Stimulated activated CD4-positive, alpha-beta T cell treated with anti-CD3 and anti-CD28 coated beads, Interleukin-15, amount 100 ng/mL, for 1 hour (primary cell): ENCODE data around the gene SLC5A2.
"Not testable (repeated sequence)": the region's sequence is repeated elsewhere in the genome, so short reads cannot be mapped to it uniquely, and the experiment has no call there.

Experiments used
- DNase-seq, 2 donors: peaks; one replicate each; pipeline ENCODE4 v3.0.0-alpha.2; 2020; ENCODE audit warnings: low read depth in 1 of 2, low spot score in 1 of 2

Gene SLC5A2

DNA sequence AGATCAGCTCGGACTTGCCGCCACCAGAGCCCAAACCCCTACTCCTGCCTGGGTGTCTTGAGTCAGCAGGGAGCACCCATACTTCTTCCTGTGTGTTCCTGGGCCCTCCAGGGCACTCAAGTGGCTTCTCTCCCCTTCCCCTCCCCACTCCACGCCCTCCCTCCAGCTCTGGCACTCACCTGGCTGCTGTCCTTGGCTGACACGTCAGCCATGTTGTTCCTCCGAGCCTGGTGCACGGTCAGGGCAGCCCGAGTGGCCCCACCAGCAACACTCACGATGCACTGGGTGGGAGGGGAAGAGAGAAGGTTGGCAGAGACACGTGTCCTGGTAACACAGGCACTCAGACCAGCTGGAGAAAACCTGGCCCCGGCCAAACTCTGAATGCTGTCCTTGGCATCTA, 13.7 kb downstream of the SLC5A2 start:
- DNase-seq = no peak

DNA sequence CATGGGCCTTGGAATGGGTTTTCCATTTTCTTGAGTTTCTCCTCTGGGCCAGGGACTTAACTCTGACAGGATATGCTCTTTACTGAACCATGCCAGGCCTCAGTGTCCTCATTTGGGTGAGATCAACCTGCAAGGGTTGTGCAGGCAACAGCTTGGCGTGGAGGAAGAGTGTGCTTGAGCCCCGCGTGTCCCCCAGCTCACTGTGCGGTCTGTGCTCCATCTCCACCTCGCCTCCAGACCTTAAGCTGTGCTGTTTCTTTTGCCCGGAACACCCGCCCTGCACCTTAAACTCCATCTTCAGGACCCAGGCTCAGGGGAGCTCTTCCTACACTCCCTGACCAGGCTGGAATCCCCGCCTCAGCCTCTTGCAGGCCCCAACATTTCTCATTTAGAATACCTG, 15.6 kb downstream of the SLC5A2 start:
- DNase-seq = no peak

DNA sequence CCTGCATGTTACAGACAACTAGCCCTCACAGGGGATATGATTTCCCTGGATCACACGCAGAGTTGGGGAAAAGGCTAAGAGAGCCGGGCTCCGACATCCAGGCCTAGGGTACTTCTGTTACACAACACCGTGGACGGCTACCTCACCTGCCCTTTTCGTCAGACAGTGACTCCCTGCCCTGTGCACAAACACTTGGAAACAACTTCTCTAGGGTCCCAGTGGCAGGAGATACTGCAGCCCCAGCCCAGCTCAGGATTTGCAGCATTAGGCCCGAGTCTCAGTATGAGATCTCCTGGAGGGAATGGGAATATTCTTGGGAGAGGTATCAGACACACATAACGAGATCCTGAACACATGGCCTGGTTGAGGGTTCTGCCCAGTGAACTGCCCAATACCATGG, 17.0 kb downstream of the SLC5A2 start:
- no peak for DNase-seq

DNA sequence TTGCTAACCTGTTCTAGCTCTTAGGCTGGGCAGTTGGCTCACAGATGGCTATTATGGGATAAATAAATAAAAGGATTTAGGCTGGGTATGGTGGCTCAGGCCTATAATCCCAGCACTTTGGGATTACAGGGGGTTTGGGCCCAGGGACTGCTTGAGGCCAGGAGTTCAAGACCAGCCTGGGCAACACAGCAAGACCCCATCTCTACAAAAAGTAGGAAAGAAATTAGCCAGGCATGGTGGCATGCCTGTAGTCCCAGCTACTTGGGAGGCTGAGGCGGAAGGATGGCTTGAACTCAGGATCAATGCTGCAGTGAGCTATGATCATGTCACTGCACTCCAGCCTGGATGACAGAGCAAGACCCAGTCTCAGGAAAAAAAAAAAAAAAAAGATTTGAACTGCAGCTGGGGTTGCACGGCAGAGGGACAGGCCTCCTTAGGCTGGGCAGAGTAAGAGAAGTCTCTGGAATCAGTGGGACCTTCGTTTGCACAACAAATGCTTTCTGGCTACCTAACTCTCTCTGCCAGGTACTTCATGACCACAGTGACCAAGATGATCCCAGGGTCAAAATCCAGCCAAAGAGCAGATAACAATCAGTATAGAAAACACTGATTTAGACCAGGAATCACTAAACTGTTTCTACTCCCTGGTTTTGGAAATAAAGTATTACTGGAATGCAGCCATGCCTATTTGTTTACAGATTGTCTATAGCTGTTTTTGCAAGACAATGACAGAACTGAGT, 18.5 kb downstream of the SLC5A2 start:
- DNase-seq = no peak

DNA sequence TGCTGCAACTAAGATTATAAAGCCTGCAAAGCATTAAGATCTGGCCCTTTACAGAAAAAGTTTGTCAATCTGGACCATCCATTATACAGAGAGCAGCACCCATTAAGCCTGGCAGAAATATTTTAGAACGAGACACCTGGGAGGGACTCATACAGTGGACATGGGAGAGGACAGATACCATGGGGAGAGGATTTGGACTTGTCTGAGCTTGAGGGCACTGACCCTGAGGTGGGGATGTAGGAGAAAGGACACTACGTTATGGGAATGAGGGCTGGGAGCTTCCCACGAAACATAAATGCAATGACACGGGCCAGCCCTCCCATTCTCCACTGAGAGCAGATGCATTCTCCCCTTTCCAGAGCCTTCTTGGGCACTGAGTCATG, 19.0 kb downstream of the SLC5A2 start:
- no peak for DNase-seq

DNA sequence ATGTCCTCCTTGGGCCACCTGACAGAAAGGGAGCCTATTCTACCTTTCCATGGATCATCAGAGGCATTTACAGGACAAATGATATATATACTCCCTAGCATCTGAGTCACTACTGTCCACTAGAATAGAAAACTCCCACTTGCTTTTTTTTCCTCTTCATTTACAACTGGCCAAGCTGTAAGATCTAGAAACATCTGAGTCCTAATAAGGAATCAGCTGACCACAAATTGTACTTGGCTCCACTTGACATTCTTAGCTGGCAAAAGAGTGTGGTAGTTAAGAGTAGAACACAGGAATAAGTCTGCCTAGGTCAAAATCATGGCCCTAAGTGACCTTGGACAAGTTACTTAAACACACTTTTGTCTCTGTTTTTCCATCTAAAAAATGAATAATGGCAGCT, 20.1 kb downstream of the SLC5A2 start:
- no peak for DNase-seq

DNA sequence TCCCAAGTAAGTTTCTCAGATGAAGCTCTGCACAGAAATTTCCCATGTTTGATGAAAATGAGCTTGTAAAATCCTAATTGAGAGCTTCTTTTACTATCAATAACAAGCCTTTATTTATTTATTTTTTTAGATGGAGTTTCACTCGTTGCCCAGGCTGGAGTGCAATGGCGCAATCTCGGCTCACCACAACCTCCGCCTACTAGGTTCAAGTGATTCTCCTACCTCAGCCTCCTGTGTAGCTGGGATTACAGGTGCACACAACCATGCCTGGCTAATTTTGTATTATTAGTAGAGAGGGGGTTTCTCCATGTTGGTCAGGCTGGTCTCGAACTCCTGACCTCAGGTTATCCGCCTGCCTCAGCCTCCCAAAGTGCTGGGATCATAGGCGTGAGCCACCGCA, 20.6 kb downstream of the SLC5A2 start:
- not testable (repeated sequence) for DNase-seq

DNA sequence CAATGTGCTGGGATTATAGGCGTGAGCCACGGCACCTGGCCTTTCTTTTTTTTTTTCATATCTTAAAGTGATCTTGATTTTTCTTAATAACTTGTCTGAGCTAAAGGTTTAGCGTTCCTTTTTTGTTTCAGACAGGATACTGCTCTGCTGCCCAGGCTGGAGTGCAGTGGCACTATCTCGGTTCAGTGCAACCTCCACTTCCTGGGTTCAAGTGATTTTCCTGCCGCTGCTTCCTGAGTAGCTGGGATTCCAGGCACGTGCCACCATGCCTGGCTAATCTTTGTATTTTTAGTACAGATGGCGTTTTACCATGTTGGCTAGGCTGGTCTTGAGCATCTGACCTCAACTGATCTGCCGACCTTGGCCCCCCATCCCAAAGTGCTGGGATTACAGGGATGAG, 21.2 kb downstream of the SLC5A2 start:
- no peak for DNase-seq

DNA sequence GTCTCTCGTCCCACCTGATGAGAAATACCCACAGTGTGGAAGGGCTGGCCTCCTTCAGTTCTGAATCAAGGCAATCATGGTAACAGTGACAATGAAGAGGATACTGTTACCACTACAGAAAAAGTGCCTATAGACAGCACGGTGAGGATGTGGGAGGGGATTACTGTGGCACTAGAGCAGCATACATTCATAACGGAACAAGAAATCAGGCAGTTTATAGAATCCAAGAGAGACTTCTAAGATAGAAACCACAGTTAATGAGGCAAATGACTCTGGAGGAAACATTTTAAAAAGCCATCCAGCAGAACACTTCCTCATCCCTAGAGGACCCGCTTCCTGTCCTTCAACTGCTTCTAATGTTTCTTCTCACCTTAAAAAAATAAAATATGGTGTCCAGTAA, 22.6 kb downstream of the SLC5A2 start:
- no peak for DNase-seq

DNA sequence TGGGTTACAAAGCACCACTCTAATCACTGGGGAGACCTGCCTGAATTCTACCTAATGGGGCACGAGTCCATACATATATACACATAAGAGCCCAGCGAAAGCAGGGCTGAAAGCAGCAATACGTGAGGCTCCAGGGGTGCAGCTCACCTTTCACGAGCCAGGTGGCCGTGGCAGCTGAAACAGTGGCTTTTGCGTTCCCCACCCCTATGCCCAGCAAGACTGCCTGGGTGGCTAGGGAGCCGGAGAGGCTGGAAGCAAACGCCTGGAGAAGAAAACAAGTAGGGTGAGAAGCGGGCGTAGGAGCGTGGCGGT, 24.6 kb downstream of the SLC5A2 start:
- DNase-seq = no peak

DNA sequence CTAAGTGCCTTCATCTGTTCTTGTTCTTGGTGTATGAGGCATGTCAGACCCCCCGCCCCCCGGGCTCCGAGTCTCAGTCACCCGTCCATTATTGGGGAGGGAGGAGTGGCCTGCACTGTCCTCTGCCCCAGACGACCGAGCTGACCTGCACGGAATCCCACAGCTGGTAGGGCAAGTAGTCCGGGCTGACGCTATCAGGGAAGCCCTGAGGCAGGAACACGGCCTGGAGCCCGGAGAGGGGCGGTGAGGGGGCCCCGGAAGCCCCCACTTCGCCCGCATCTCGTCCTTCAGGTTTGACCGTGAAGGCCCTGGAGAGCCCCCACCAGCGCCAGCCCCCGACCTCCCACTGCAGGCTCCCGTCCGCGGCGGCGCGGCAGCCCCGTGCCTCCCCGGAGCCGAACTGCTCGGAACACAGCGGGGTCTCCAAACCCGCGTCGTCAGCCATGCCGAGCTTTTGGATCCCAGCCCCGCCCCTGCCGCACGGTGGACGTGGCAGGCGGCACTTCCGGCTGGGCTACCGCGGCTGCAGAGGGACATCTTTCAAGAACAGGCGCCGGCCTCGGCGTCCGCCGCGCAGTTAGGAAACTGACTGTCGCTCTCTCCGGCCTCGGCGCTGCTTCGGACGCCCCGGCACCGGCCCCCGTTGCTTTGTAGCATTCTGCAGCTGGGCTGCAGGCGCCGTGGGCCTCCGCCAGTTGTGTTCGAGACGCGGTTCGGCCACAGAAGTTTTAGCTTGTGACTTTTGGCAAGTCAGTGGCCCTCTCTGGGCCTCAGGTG, 25.2 kb downstream of the SLC5A2 start, which contains the start of gene RUSF1:
RUSF1 (minus strand) TSS at position 463 of the 777 bp plus-strand sequence; CDS start at position 445, 18 bp downstream.
- DNase-seq = peak; percentile 62 to 74

DNA sequence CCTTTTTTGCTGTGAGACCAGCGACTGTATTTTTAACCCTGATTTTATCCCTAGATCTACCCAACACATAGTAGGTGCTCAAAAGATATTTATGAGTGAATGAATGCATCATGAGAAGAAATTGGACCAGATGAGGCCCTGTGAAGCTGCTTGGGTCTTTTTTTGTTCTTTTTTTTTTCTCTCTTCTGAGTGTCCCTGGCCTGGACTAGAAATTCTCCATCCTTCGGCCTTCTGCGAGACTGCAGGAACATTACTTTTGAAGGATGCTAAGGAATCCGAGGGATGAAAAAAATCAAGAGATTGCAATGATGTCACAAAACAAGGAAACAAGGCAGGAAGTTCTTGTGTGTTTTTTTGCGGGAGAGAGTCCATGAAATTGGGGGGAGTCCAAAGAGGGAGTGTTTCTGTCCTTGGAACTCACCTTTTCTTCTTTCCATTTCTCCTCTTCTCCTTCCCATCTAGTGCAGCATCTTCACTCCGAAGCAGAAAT, 25.8 kb downstream of the SLC5A2 start:
- no peak for DNase-seq

DNA sequence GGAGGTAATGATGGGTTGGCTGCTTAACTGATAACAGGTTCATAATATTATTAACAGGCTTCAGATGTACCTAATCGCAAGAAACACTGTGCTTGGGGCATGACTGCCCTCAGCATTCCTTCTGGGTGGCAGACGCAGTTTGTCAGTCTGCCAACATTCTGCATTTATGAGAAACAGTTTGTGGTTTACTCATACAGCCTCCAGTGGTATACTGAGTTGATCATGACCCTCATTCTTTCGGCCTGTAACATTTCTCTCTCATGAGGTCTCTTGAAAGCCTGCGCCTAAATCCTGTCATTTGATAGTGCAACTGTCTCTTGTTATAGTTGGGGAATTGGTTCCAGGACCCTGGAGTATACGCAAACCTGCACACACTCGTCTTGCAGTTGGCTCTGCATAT, 30.2 kb downstream of the SLC5A2 start:
- no peak for DNase-seq

DNA sequence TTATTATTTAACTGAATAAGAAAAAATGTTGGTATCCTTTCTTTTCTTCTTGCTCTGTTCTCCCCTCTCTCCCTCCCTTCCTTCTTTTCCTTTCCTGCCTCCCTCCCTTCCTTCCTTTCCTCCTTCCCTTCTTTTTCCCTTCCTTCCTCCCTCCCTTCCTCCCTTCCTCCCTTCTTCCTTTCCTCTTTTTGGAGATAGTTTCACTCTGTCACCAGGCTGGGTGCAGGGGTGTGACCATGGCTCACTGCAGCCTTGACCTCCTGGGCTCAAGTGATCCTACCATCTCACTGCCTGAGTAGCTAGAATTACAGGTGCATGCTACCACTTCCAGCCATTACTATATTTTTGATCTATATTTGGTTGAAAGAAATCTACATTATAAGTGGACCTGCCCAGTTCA, 31.0 kb downstream of the SLC5A2 start:
- DNase-seq = no peak

DNA sequence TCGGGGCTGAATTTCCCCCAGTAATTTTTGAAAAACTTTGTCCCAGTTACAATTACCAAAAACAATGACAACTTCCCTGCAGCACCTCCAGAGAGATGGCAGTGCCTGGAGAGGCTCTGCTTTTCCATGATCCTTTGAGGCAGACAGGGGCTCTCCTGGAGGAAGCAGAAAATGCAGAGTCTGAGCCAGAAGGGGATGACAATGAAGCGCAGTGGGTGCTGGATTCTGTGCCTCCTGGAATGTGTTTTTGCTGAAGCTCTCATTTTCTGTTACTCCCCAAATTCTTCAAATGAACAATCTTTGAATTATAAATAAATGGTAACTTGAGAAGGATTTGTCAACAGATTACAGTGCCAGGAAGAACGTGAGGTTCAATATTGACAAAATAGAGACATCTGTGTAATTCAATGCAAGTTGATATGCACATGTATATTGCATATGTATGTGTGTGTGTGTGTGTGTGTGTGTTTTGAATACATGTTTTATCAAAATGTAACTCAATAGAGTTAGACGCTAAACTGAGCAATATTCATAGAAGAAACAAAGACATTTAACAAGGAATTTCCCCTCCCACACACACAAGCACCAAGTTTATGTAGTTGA, 35.0 kb downstream of the SLC5A2 start:
- DNase-seq = no peak

DNA sequence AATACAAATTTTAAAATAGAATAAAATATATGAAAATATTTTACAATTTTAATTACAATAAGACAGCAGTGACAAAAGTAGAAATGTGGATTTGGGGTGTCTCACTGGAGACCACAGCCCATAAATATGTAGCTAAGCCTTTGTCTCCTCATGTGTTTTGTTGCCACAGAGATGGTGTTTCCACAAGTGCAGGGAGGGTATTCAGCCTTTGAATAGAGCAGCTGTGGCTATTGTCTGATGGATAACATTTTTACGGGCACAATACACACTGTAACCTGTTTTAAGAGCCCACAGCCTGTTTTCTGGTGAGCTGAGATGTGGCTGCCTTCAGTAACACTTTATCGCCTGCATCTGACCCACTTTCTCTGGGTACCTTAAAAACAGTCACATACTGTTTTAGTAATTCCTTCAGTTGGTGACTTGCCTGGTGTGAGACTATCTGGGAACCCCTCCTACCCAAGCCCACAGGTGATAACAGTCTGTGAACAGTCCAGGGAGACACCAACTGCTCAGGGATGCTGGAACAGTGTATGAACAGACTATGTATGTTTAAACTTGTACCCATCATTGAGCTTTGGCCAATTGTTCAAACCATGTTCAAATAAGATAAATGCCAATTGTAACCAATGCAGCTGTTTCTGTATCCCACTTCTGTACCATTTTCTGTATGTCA, 37.0 kb downstream of the SLC5A2 start:
- DNase-seq = no peak

DNA sequence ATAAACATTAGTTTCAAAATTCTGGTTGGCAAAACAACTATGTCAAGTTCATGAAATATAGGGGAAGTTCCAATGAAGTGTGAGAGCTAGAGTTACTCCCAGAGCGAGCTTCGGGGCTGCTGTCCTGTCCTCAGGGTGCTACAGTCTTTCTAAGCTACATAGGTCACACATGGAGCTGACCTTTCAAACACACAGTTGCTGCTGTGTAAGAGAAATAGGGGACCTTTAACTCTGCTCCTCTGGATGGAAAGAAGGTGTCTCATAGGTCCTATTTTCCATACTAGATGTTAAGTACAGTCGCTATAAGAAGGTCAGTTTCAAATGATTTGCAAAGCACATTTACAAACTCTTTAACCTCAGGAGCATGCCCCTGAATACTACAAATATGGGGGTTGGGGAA, 38.4 kb downstream of the SLC5A2 start:
- DNase-seq = no peak

DNA sequence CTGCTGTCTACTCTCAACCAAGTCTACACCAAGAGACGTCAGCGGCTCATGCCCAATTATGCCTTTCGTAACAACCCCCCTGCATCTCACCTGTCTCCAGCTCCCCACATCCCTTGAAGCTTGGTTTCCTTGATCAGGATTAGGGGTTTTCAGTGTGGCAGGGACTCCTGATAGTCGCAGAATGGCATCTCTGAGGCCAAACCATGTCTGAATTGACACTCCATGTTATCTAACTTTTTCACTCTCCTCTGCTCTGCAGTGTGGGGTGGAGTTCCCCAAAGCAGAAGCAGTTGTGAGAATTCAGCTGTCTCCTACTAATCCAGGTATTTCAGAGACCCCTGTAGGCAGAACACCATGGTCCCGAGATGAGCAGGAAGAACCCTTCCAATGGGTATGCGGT, 39.1 kb downstream of the SLC5A2 start:
- DNase-seq = no peak

DNA sequence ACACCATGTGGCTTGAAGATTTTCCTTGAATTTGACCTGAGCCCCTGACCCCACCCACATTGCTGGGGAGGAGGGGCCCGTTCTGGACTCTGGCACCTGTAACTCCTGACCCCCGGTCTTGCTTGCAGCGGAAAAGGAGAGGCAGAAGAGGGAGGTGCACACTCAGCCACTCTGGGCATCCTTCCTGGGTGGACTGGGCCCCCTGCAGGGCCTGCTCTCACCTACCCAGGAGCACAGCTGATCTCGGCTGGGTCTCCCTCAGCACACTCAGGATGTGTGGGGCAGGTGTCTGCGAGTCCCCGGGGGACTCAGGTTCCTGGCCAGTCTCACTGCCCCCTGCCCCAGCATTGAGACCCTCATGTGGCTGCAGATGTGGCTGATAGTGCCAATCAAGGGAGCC, 40.8 kb downstream of the SLC5A2 start:
- DNase-seq = not testable (repeated sequence)

DNA sequence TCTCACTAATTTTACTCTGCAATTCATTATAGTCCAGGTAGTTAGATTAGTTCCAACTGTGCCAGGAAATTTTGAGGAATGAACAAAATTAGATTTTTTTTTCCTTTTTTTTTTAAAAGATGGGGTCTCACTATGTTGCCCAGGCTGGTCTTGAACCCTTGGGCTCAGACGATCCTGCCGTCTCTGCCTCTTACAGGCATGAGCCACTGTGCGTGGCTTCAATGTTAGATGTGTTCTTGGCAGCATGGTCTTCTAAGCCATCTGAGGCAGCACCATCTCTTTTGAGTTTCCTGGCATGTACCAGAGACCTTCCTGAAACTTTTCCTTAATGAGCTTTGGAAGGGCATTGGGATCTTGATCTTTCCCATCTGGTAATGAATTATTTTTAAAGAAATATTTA, 42.2 kb downstream of the SLC5A2 start:
- no peak for DNase-seq

DNA sequence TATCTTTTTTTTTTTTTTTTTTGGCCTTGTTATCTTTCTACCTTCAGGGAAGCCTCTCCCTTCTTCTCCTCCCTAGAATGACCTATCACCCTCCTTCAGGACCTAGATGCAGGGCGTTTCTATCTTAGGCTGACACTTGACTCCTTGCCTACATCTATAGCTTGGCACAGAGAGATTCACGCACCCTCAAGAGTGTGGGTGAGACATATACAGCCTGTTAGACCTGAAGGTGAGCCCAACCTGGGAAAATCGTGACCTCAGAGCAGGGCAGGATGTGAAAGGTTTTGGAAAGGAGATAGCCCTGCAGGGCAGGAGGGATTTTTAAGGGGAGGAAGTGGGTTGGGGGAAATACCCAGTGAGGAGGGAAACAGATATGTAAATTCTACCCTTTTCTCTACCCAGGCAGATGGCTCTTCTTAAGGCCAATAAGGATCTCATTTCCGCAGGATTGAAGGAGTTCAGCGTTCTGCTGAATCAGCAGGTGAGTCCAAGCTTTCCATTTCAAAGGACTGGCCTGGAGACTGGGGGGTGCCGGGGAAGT, 44.9 kb downstream of the SLC5A2 start, which contains the start of gene AHSP:
AHSP (plus strand) TSS at position 167 of the 541 bp plus-strand sequence; CDS start at position 407, 240 bp downstream.
- no peak for DNase-seq
